ENCODE data around the gene PDAP1. TPM values are rescaled to one million over a fixed set of nuclear protein-coding genes. Genes with fewer than 3 reads are reported as not detected.

Gene PDAP1
- total and polyA plus RNA-seq, 9 of the 15 experiments (the other 6 are each of a cell fraction or from before 2014, with no cell fraction given) = 10.2 to 315 (median 129) TPM

DNA sequence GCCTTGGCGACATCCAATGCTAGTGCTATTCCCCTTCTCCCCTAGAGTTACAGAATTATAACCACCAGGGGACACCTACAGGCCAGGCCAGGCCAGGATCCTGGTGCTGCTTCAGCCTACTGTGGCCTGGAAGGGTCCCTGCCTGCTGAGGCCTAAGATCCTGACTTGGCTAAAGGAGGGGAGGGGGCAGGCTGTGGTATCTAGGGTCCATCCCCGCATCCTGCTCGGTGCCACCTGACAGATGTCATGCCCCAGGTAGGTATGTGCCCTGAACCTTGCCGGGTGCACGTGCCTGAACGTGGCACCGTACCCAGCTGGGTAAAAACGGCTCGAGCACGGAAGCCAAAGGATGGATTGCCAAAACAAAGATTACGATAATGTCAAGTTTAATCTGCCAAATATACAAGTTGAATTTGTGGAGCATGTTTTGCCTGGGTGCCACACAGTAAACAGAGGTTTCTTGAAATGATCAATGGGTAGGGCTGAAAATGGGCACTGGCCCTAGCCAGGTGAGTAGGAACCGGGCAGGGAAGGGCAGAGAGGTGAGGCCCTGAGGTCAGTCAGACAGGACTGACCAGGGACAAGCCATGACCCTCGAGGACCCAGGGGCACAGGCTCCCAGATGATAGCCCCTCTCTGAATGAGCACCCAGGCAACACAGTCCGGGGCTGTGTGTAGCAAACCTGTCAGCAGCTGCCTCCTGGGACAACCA, 12.6 kb downstream of the PDAP1 start (continued):
- TF ChIP-seq SUPT5H (IDR thresholded peaks at IDR 0.05) (peak; percentile 61), ESRRB (CRISPR knock-in tag; IDR thresholded peaks at IDR 0.05; ENCODE audit: borderline replicate concordance) (no peak)

DNA sequence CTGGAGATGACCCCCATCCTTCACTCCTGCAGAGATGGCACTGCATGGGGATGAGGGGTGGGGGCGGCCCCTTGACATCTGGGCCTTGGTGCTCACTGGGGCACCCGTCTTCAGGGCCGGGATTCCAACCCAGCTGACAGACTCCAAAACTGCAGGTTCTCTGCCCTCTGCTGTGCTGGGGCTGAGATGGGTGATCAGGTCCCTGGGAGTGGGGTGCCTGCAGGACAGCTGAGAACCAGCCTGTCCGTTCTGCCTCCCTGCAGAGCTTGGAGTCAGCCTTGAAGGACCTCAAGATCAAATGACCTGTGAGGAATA, 14.3 kb downstream of the PDAP1 start:
- H4K20me1 ChIP-seq (replicated peaks; ENCODE audit: control insufficient read depth, insufficient read depth, low read length) = peaks cover 22% of the 10 kb centered on the region; the same call in 1 of the 2 replicates
- H3K9me3 ChIP-seq (replicated peaks; ENCODE audit: control insufficient read depth, insufficient read depth, low read depth, low read length) = no peaks in the 10 kb centered on the region
- no peaks in the 10 kb centered on the region for H3K79me2 ChIP-seq (ENCODE audit: control insufficient read depth, insufficient read depth, low read length)
- in situ Hi-C loops (cut with MboI) (no loop called here), intact Hi-C loops (cut with micrococcal nuclease) (no loop called here)
- H3K4me3 ChIP-seq = no peak overlapping the region
- no peaks in the 10 kb centered on the region for H3K27me3 ChIP-seq (ENCODE audit: control insufficient read depth in 2 of 2, insufficient read depth in 2 of 2, low read length in 2 of 2)
- 89% methylated on average over 4 of the region's 4 CpGs for WGBS (ENCODE audit: insufficient coverage, low coverage, missing lambda C conversion rate)
- ATAC-seq (no peak), FAIRE-seq (no peak), DNase-seq (ENCODE audit: extremely low read depth in 1 of 4, low spot score in 3 of 4) (no peak)
- TF ChIP-seq POLR2A (conservative IDR thresholded peaks at IDR 0.05) = 0 out of 2 replicates have a peak, but pooled peaks have one; percentile 3
- peak; percentile 31 for TF ChIP-seq POLR2B (IDR thresholded peaks at IDR 0.05; ENCODE audit: low read depth, partially characterized antibody)
- TF ChIP-seq POLR2AphosphoS5 (IDR thresholded peaks at IDR 0.05; ENCODE audit: control insufficient read depth, insufficient read depth, low read depth, low read length) = 0 out of 2 replicates have a peak, but pooled peaks have one; percentile 38
- no peak for TF ChIP-seq RBM34 (IDR thresholded peaks at IDR 0.05; ENCODE audit: borderline replicate concordance, insufficient read depth, low read length)
- peak; percentile 58 for TF ChIP-seq POLR2G (IDR thresholded peaks at IDR 0.05; ENCODE audit: low read depth, low read length)
- H3K36me3 ChIP-seq (ENCODE audit: control insufficient read depth, insufficient read depth, low read length) = peaks cover 96% of the 10 kb centered on the region
- H3K9me1 ChIP-seq (ENCODE audit: control insufficient read depth, insufficient read depth, low read length) = no peaks in the 10 kb centered on the region
- CTCF ChIA-PET (ENCODE audit: low intra/inter-chr PET ratio) = no interaction called here
- H3K4me2 ChIP-seq (ENCODE audit: insufficient read depth, low read length) = no peak overlapping the region
- H3K4me1 ChIP-seq (replicated peaks in 1 of 2; ENCODE audit: control insufficient read depth in 2 of 2, insufficient read depth in 2 of 2, low read length in 2 of 2) = peaks cover 0 to 37% of the 10 kb centered on the region in 2 experiments; a peak in 2 of 5 replicates
- BruUV-seq (replicated peaks) = no TSS peak
- H3K27ac ChIP-seq (ENCODE audit: extremely low read depth, low read depth, low read length) = no peak overlapping the region
- H2AFZ ChIP-seq (ENCODE audit: low read depth, low read length) = no peak overlapping the region
- peak overlapping the region in 1 of 2 experiments; percentile 64; a peak in 1 of 4 replicates for H3K9ac ChIP-seq (ENCODE audit: insufficient read depth in 1 of 2, low read depth in 2 of 2, low read length in 2 of 2)
- POLR2A ChIA-PET = interaction anchor here (0.5 to 4.7 kb wide), 4 partner anchors 14 to 389 kb away, joined by 3 to 35 read pairs (median 3); partner anchors contain the start of genes BUD31, PDAP1 and ZNF394

All from K562 (cell line).